Fibroblast of skin of right quadriceps (primary cell): ENCODE measurements around the gene RAB43.
"Not testable (repeated sequence)": the region's sequence is repeated elsewhere in the genome, so short reads cannot be mapped to it uniquely, and the experiment has no call there.

ENCODE experiments used
- DNase-seq: peaks from one replicate; pipeline ENCODE4 v3.0.0-alpha.2; 2013

The RAB43 gene

DNA sequence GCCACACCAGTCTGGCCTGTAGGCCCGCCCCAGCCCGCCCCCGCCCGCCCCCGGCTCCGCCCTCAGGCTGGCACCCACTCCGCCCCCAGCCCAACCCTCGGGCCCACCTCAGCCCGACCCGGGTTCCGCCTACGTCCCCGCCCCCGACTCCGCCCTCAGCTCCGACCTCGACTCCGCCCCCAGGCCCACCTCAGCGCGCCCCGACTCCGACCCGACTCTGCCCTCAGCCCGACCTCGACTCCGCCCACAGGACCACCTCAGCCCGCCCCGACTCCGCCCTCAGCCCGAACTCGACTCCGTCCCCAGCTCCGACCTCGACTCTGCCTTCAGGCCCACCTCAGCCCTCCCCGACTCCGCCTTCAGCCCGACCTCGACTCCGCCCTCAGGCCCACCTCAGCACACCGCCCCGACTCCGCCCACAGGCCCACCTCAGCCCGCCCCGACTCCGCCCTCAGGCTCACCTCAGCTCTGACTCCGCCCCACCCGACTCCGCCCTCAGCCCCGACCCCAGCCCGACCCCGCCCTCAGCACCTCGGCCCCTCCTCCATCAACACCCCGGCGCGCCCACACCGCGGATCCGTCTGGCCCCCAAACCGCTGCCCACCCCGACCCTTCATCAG, at the start of gene RAB43:
RAB43 (minus strand) TSS at position 13 of the 620 bp plus-strand sequence. CDS start 315 bp downstream, outside the sequence.
- DNase-seq = peak; percentile 75

GRCh38 chr3:129166579-129167332, 45.2 kb upstream of the RAB43 start:
- no peak for DNase-seq

- DNase-seq = not testable (repeated sequence)
Measured at GRCh38 chr3:129165594-129165993, 44.0 kb upstream of the RAB43 start.

DNA sequence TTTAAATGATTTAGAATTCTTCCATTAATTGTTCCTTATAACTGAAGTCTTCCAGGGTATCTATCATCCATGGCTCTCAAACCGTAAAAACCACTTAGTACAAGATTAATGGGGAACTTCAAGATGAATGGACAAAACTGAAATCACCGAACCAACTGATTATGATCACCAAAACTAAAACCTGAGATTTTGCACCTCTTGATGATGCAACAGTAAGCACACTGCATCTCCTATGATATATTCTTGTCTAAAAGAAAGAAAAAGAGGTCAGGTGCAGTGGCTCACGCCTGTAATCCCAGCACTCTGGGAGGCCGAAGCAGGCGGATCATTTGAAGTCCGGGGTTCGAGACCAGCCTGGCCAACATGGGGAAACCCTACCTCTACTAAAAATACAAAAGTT, 42.9 kb upstream of the RAB43 start:
- DNase-seq = no peak

GRCh38 chr3:129162729-129163579, 41.4 kb upstream of the RAB43 start:
- DNase-seq = no peak

DNA sequence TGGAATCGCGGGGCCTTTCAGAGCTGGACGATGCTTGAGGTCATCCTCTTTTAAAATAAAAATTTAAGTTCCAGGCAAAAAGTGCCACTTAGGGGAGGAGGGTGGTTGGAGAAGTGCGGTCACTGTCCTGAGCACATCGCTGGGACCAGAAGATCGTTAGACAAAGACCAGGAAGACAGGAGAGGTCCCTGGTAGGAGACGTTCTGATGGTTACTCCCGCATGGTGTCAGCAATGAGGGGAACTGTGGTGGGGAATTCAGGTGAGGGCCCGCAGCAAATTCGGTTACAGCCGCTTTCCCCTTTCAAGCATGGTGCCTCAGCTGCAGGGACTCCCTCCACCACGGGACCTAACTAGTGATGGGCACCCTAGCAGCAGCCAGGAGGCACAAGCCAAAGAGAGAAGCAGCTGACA, 40.3 kb upstream of the RAB43 start:
- peak; percentile 5 for DNase-seq

DNA sequence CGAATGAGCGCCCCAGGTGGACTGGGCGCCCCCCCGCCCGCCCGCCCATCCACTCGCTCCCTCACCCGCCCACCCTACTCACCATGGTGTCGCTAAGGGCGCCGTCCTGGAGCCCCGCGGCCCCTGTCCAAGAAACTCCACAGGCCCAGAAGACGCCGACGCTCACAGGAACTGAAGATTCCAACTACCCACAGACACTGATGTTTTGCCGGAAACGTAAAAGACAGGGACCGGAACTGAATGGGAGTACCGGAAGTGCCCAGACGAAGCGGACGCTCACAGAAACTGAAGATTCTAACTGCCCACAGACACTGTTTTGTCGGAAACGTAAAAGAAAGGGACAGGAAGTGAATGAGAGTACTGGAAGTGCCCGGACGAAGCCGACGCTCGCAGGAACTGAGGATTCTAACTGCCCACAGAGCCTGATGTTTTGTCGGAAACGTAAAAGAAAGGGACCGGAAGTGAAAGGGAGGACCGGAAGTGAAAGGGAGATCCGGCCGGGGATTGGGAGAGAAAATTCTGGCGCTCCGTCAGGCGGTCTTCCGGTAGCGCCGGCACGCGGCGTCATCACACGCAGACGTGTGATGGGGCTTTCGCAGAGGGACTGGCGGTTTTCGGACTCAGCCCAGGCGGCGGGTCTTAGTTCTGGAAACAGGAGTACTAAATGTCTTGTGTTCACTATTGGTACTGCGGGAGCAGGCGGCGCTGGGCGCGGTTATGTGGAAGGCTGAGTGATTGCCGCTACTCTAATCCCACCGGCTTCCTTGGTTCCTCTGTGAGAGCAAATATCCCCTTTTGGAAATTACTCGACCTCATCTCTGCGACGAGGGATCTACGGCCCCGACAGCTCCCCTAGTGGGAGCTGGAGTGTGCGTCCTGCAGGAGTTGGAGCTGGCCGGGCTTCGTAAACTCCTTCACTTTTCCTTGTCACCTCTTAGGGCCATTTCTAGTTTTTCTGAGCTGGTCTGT, 39.6 kb upstream of the RAB43 start, which contains the start of gene ISY1:
ISY1 (minus strand) TSS at position 173 of the 969 bp plus-strand sequence; CDS start at position 85, 88 bp downstream.
- DNase-seq = peak; percentile 98

- no peak for DNase-seq
Measured at GRCh38 chr3:129144786-129145185, 23.2 kb upstream of the RAB43 start.

DNA sequence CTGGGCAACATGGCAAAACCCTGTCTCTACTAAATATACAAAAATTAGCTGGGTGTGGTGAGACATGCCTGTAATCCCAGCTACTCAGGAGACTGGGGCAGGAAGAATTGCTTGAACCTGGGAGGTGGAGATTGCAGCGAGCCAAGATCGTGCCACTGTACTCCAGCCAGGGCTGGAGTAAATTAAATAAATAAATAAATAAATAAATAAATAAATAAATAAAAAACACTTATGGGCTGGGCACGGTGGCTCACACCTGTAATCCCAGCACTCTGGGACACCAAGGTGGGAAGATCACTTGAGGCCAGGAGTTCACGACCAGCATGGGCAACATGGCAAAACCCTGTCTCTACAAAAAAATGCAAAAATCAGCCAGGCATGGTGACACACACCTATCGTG, 19.4 kb upstream of the RAB43 start:
- DNase-seq = not testable (repeated sequence)

GRCh38 chr3:129139911-129140310, 18.3 kb upstream of the RAB43 start:
- no peak for DNase-seq

- not testable (repeated sequence) for DNase-seq
Measured at GRCh38 chr3:129136275-129136674, 14.7 kb upstream of the RAB43 start.

- no peak for DNase-seq
Measured at GRCh38 chr3:129132097-129132866, 10.7 kb upstream of the RAB43 start.

- no peak for DNase-seq
Measured at GRCh38 chr3:129131465-129132088, 10.0 kb upstream of the RAB43 start.

DNA sequence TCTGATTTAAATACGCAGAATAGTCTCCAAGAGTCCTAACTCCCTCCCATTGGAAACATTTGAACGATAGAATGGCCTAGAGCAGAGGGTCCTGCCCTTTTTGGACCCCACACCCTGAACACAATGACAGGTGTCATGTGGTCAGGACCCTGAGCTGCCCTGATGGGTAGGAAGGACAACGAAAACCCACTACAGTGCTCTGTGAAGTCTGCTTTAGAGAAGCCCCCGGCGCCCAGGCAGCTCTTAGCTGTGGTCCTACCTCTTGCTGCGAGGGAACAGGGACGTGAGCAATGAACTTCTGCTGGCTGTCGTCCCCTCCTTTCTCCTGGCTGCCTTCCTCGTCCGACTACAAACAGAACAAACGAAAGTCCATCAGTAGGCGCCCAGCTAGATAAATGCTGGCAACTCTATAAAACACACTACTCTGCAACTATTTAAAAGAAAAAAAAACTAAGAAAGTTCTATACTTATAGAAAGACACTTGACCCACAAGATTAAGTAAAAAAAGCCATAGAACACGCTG, 8.7 kb upstream of the RAB43 start:
- DNase-seq = no peak

GRCh38 chr3:129128357-129129155, 7.0 kb upstream of the RAB43 start:
- DNase-seq = no peak

- no peak for DNase-seq
Measured at GRCh38 chr3:129126726-129127280, 5.2 kb upstream of the RAB43 start.

- DNase-seq = peak; percentile 67
Measured at GRCh38 chr3:129123314-129124060, 1.9 kb upstream of the RAB43 start.

DNA sequence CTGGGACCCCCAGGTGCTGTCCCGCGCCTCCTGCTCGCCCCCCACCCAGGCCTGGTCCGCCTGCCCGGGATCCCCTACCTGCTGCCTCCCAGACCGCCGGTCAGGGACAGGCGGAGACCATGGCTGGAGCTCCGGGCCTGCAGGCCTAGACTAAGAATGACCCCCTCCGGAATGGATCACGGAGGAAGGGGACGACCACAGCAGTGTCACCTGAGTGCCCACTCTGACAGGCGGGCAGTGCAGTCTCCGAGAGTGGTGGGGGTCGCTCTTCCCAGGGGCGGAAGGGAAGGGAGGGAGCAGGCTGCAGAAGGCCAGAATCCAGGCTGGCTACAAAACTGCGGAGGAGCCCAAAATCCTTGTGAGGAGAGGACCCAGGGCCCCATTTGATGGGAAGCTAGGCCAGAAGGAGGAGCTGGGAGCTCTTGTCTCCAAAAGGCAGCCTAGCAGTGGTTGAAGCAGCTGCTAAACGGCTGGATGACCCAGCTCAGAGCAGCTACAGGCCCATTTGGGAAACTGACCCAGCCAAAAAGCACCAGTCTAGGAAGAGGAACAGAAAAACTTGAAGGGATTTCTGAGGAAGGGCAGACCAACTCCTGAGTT, 908 bp upstream of the RAB43 start:
- no peak for DNase-seq
